K562 (cell line): Measurements from ENCODE around the gene INPP4B. TPM values are rescaled to one million over a fixed set of nuclear protein-coding genes. Genes with fewer than 3 reads are reported as not detected.

Experiments used
- ATAC-seq: fragments of 200-7000 bp; cut with Tn5 transposase; 3 replicates; pipeline ENCODE4 v1.9.1; 2020; ENCODE audit warnings: moderate library complexity
- BruUV-seq: library from RNA; stranded (reverse); fragments of 400-500 nt; replicated peaks from 2 replicates; lab custom pipeline; 2021; lab: Mats Ljungman, UMichigan
- CTCF ChIA-PET: fragments of 300-600 bp; formaldehyde crosslinking; extraction: SDS; loops from one replicate; lab custom pipeline; 2021; ENCODE audit warnings: low intra/inter-chr PET ratio; lab: Yijun Ruan, JAX
- POLR2A ChIA-PET: fragments of 300-600, 350-650 bp; sonication (Branson Sonifier 250); formaldehyde crosslinking; extraction: SDS; loops from one replicate; lab custom pipeline; 2021; ENCODE audit warnings: antibody characterized with exemption, inconsistent platforms; lab: Yijun Ruan, JAX
- DNase-seq, 4 experiments: peaks; one replicate each; pipeline versions ENCODE4 v3.0.0 to v3.0.0-alpha.2; 2011 to 2018; ENCODE audit warnings: low spot score in 3 of 4, mixed read lengths in 3 of 4; ENCODE audit errors: extremely low read depth in 1 of 4
- FAIRE-seq: peaks from 2 replicates; lab custom pipeline; 2011; peaks lifted over from hg19 to GRCh38; lab: Jason Lieb, UNC
- H2AFZ ChIP-seq: 2 replicates; pipeline ENCODE4 v1.6.0; 2011; ENCODE audit warnings: low read depth, low read length, control low read depth, inconsistent platforms
- H3K27ac ChIP-seq: fragments of 200-600 bp; 3 replicates; pipeline ENCODE4 v1.8.0; 2011; ENCODE audit warnings: low read depth, mild to moderate bottlenecking, control low read depth, inconsistent platforms, low read length, moderate library complexity, mixed read lengths; ENCODE audit errors: extremely low read depth
- H3K27me3 ChIP-seq, 2 experiments: fragments of 300-600 bp in 1 of 2; 2 replicates in 1 of 2; 3 replicates in 1 of 2; pipeline versions ENCODE4 v1.6.0 to v1.8.0; 2011; ENCODE audit warnings: inconsistent platforms in 2 of 2, low read length in 2 of 2, mild to moderate bottlenecking in 1 of 2, mixed read lengths in 1 of 2, moderate library complexity in 1 of 2; ENCODE audit not compliant: control insufficient read depth in 2 of 2, insufficient read depth in 2 of 2
- H3K36me3 ChIP-seq: fragments of 300-600 bp; 3 replicates; pipeline ENCODE4 v1.8.0; 2011; ENCODE audit warnings: mild to moderate bottlenecking, low read length, inconsistent platforms; ENCODE audit not compliant: control insufficient read depth, insufficient read depth
- H3K4me1 ChIP-seq, 2 experiments: fragments of 200-600 bp in 1 of 2; replicated peaks in 1 of 2; 2 replicates in 1 of 2; 3 replicates in 1 of 2; pipeline versions ENCODE4 v1.5.1 to v1.8.0; 2011; ENCODE audit warnings: inconsistent platforms in 2 of 2, low read length in 2 of 2, mild to moderate bottlenecking in 1 of 2, mixed read lengths in 1 of 2, moderate library complexity in 1 of 2; ENCODE audit not compliant: control insufficient read depth in 2 of 2, insufficient read depth in 2 of 2
- H3K4me2 ChIP-seq: 2 replicates; pipeline ENCODE4 v1.6.1; 2011; ENCODE audit warnings: low read length, control low read depth, inconsistent platforms, mixed read lengths; ENCODE audit not compliant: insufficient read depth
- H3K4me3 ChIP-seq: fragments of 200-600 bp; sonication (generic), shearing (Covaris generic); 2 replicates; pipeline ENCODE4 v1.5.1; 2016; ENCODE audit warnings: control low read depth, inconsistent platforms
- H3K79me2 ChIP-seq: fragments of 200-600 bp; 3 replicates; pipeline ENCODE4 v1.8.0; 2011; ENCODE audit warnings: low read length, inconsistent platforms; ENCODE audit not compliant: control insufficient read depth, insufficient read depth
- H3K9ac ChIP-seq, 2 experiments: 2 replicates each; pipeline versions ENCODE4 v1.6.0 to v1.6.1; 2011; ENCODE audit warnings: low read depth in 2 of 2, low read length in 2 of 2, control low read depth in 1 of 2, inconsistent platforms in 1 of 2, mild to moderate bottlenecking in 1 of 2, mixed read lengths in 1 of 2; ENCODE audit not compliant: insufficient read depth in 1 of 2
- H3K9me1 ChIP-seq: one replicate; pipeline ENCODE4 v1.6.0; 2011; ENCODE audit warnings: inconsistent platforms, mild to moderate bottlenecking, low read length, moderate library complexity; ENCODE audit not compliant: control insufficient read depth, insufficient read depth
- H3K9me3 ChIP-seq: replicated peaks from 2 replicates; pipeline ENCODE4 v1.5.1; 2011; ENCODE audit warnings: low read depth, low read length, inconsistent platforms; ENCODE audit not compliant: control insufficient read depth, insufficient read depth
- H4K20me1 ChIP-seq: replicated peaks from 2 replicates; pipeline ENCODE4 v1.6.1; 2011; ENCODE audit warnings: low read length, inconsistent platforms, mixed read lengths; ENCODE audit not compliant: control insufficient read depth, insufficient read depth
- BCL6 ChIP-seq: fragments of 250-450 bp; sonication (Bioruptor Pico); IDR thresholded peaks from 2 replicates; pipeline ENCODE4 v1.4.0; 2020
- CCNT2 ChIP-seq: IDR thresholded peaks from 2 replicates; pipeline ENCODE4 v1.6.1; 2011; ENCODE audit warnings: borderline replicate concordance, low read depth, mild to moderate bottlenecking, moderate library complexity, mixed read lengths, low read length; ENCODE audit not compliant: insufficient read length; ENCODE audit errors: extremely low read depth
- ELF4 ChIP-seq: fragments of 450-650 bp; formaldehyde crosslinking; IDR thresholded peaks from 2 replicates; pipeline ENCODE4 v1.4.0; 2022; ENCODE audit warnings: missing genetic modification characterization
- ZNF436 ChIP-seq: fragments of 250-450, 450-650 bp; sonication (Bioruptor Pico); formaldehyde crosslinking; IDR thresholded peaks from 2 replicates; pipeline ENCODE4 v1.7.0; 2020; ENCODE audit warnings: mild to moderate bottlenecking
- in situ Hi-C: fragments of 300-500 bp; cut with MboI; formaldehyde crosslinking; loops from 4 replicates; pipeline ENCODE4 v1.15.0; 2018; ENCODE audit warnings: inconsistent platforms, mixed read lengths
- intact Hi-C: fragments of 100-400 bp; cut with micrococcal nuclease; formaldehyde crosslinking; loops from 2 replicates; pipeline ENCODE4 v1.14.2; 2022
- polyA plus RNA-seq, 8 experiments: library from polyadenylated mRNA; depleted of rRNA in 4 of 8; stranded (reverse) in 5 of 8; unstranded in 3 of 8; fragments of >200 nt; fragmentation: Nextera tagmentation in 2 of 8; fragmentation: Illumina TruSeq in 1 of 8; extraction: Ambion mirVana in 2 of 8; extraction: Trizol in 1 of 8; gene quantifications; 2 replicates each; pipeline versions ENCODE4 v1.2.1 to v1.2.3, GENCODE V29; 2011 to 2014; ENCODE audit warnings: inconsistent platforms in 1 of 8, missing spikeins in 1 of 8
- total RNA-seq, 7 experiments: library from RNA; depleted of rRNA in 6 of 7; stranded (reverse); fragments of >200 nt in 6 of 7; fragmentation: Illumina TruSeq in 2 of 7; extraction: Trizol in 2 of 7; gene quantifications; 2 replicates each; pipeline versions ENCODE4 v1.2.1 to v1.2.3, GENCODE V29; 2011 to 2021; ENCODE audit warnings: low replicate concordance in 1 of 7
- TF ChIP-seq, protein P1 (sequence below), 2 experiments: fragments of 450-650 bp; IDR thresholded peaks; 2 replicates each; pipeline ENCODE4 v1.6.1; 2018; ENCODE audit warnings: mild to moderate bottlenecking in 2 of 2, low read depth in 1 of 2; ENCODE audit not compliant: partially characterized antibody in 2 of 2
- TF ChIP-seq, protein P2 (sequence below): fragments of 450-650 bp; IDR thresholded peaks from 2 replicates; pipeline ENCODE4 v1.6.1; 2016; ENCODE audit warnings: mild to moderate bottlenecking, moderate library complexity

The INPP4B gene
- total and polyA plus RNA-seq, 9 of the 15 experiments (the other 6 are each of a cell fraction or from before 2014, with no cell fraction given), result 0.04 to 0.11 TPM; not detected in 7

DNA sequence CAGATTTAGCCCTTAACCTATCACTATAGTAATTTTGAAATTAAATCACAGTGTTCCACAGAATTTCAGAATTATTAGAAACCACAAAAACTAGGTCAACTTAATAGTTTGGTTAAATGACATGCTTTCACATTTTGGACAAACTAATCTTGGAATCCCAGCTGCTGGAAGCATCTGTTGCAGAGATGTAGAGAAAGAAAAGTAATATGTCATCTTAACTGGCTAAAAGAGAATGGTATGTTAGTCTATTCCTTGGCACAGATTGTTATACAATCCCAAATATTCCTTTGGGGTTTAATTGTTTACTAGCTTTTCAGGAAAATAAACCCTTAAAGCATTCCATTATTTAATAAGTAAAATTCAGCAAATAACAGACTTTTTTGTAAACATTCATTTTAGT lies 689.8 kb downstream of the INPP4B start:
- no peaks in the 10 kb centered on the region for H3K9me1 ChIP-seq
- POLR2A ChIA-PET, result no interaction called here
- H3K4me2 ChIP-seq, result no peak overlapping the region
- DNase-seq (no peak), FAIRE-seq (no peak), ATAC-seq (no peak)
- CTCF ChIA-PET, result no interaction called here
- no TSS peak for BruUV-seq
- no peaks in the 10 kb centered on the region for H3K36me3 ChIP-seq
- no peaks in the 10 kb centered on the region for H3K27me3 ChIP-seq
- in situ Hi-C loops, result no loop called here
- H3K4me3 ChIP-seq, result no peak overlapping the region
- H3K4me1 ChIP-seq, result no peaks in the 10 kb centered on the region
- H3K27ac ChIP-seq, result no peak overlapping the region
- no peak overlapping the region for H3K9ac ChIP-seq
- intact Hi-C loops, result no loop called here
- no peaks in the 10 kb centered on the region for H3K79me2 ChIP-seq
- no peaks in the 10 kb centered on the region for H3K9me3 ChIP-seq
- H4K20me1 ChIP-seq, result no peaks in the 10 kb centered on the region
- no peak overlapping the region for H2AFZ ChIP-seq
- TF ChIP-seq ELF4 (no peak), CCNT2 (no peak), BCL6 (no peak), ZNF436 (no peak)
- TF ChIP-seq, protein P1, sequence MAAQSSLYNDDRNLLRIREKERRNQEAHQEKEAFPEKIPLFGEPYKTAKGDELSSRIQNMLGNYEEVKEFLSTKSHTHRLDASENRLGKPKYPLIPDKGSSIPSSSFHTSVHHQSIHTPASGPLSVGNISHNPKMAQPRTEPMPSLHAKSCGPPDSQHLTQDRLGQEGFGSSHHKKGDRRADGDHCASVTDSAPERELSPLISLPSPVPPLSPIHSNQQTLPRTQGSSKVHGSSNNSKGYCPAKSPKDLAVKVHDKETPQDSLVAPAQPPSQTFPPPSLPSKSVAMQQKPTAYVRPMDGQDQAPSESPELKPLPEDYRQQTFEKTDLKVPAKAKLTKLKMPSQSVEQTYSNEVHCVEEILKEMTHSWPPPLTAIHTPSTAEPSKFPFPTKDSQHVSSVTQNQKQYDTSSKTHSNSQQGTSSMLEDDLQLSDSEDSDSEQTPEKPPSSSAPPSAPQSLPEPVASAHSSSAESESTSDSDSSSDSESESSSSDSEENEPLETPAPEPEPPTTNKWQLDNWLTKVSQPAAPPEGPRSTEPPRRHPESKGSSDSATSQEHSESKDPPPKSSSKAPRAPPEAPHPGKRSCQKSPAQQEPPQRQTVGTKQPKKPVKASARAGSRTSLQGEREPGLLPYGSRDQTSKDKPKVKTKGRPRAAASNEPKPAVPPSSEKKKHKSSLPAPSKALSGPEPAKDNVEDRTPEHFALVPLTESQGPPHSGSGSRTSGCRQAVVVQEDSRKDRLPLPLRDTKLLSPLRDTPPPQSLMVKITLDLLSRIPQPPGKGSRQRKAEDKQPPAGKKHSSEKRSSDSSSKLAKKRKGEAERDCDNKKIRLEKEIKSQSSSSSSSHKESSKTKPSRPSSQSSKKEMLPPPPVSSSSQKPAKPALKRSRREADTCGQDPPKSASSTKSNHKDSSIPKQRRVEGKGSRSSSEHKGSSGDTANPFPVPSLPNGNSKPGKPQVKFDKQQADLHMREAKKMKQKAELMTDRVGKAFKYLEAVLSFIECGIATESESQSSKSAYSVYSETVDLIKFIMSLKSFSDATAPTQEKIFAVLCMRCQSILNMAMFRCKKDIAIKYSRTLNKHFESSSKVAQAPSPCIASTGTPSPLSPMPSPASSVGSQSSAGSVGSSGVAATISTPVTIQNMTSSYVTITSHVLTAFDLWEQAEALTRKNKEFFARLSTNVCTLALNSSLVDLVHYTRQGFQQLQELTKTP (IDR thresholded peaks at IDR 0.05; ENCODE audit: low read depth in 1 of 2, partially characterized antibody in 2 of 2), result no peak
- TF ChIP-seq, protein P2, sequence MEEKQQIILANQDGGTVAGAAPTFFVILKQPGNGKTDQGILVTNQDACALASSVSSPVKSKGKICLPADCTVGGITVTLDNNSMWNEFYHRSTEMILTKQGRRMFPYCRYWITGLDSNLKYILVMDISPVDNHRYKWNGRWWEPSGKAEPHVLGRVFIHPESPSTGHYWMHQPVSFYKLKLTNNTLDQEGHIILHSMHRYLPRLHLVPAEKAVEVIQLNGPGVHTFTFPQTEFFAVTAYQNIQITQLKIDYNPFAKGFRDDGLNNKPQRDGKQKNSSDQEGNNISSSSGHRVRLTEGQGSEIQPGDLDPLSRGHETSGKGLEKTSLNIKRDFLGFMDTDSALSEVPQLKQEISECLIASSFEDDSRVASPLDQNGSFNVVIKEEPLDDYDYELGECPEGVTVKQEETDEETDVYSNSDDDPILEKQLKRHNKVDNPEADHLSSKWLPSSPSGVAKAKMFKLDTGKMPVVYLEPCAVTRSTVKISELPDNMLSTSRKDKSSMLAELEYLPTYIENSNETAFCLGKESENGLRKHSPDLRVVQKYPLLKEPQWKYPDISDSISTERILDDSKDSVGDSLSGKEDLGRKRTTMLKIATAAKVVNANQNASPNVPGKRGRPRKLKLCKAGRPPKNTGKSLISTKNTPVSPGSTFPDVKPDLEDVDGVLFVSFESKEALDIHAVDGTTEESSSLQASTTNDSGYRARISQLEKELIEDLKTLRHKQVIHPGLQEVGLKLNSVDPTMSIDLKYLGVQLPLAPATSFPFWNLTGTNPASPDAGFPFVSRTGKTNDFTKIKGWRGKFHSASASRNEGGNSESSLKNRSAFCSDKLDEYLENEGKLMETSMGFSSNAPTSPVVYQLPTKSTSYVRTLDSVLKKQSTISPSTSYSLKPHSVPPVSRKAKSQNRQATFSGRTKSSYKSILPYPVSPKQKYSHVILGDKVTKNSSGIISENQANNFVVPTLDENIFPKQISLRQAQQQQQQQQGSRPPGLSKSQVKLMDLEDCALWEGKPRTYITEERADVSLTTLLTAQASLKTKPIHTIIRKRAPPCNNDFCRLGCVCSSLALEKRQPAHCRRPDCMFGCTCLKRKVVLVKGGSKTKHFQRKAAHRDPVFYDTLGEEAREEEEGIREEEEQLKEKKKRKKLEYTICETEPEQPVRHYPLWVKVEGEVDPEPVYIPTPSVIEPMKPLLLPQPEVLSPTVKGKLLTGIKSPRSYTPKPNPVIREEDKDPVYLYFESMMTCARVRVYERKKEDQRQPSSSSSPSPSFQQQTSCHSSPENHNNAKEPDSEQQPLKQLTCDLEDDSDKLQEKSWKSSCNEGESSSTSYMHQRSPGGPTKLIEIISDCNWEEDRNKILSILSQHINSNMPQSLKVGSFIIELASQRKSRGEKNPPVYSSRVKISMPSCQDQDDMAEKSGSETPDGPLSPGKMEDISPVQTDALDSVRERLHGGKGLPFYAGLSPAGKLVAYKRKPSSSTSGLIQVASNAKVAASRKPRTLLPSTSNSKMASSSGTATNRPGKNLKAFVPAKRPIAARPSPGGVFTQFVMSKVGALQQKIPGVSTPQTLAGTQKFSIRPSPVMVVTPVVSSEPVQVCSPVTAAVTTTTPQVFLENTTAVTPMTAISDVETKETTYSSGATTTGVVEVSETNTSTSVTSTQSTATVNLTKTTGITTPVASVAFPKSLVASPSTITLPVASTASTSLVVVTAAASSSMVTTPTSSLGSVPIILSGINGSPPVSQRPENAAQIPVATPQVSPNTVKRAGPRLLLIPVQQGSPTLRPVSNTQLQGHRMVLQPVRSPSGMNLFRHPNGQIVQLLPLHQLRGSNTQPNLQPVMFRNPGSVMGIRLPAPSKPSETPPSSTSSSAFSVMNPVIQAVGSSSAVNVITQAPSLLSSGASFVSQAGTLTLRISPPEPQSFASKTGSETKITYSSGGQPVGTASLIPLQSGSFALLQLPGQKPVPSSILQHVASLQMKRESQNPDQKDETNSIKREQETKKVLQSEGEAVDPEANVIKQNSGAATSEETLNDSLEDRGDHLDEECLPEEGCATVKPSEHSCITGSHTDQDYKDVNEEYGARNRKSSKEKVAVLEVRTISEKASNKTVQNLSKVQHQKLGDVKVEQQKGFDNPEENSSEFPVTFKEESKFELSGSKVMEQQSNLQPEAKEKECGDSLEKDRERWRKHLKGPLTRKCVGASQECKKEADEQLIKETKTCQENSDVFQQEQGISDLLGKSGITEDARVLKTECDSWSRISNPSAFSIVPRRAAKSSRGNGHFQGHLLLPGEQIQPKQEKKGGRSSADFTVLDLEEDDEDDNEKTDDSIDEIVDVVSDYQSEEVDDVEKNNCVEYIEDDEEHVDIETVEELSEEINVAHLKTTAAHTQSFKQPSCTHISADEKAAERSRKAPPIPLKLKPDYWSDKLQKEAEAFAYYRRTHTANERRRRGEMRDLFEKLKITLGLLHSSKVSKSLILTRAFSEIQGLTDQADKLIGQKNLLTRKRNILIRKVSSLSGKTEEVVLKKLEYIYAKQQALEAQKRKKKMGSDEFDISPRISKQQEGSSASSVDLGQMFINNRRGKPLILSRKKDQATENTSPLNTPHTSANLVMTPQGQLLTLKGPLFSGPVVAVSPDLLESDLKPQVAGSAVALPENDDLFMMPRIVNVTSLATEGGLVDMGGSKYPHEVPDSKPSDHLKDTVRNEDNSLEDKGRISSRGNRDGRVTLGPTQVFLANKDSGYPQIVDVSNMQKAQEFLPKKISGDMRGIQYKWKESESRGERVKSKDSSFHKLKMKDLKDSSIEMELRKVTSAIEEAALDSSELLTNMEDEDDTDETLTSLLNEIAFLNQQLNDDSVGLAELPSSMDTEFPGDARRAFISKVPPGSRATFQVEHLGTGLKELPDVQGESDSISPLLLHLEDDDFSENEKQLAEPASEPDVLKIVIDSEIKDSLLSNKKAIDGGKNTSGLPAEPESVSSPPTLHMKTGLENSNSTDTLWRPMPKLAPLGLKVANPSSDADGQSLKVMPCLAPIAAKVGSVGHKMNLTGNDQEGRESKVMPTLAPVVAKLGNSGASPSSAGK, result no peak
